ENCODE data around the gene SLC7A6OS.

DNA sequence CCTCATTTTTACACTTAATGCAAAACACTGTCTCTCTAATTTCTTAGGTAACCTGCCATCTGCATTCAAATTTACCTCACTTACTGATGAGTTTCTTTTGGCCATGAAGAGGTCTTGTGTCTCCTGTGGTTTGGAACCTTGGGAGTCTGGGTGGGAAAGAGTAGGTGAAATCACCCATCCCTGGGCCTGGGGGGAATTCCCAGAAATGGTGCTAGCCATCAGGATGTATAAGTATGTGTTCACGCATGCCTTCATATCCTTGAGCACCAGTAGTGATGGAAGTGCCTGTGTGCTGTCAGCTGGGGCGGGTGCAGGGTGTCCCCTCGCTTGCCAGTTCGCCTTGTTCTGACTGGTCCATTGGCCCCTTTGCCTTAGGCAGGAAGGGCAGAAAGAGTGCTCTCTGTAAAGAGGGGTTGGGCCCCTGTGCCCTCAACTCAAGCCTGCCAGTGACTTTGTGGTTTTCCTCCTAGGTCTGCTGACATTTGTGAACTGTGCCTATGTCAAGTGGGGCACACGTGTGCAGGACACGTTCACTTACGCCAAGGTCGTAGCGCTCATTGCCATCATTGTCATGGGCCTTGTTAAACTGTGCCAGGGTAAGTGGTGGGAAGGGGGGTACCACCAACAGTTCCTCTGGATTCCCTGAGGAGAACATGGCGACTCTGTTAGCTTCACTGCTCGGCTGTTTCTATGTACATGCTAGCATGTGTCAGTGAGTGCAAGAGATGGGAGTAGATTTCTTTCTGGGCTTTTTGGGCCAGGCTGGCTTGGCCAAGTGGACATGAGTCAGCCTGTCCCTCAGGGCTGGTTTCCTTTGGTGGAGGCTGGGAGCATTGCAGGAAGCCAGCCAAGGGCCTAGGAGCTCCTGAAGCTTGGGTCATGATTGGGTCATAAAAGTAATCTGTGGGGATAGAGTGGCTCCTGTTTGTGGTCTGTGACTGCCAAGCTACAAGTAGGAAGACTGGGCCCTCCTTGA lies 23.2 kb downstream of the SLC7A6OS start:
- TF ChIP-seq POLR2A (IDR thresholded peaks at IDR 0.05): no peak
- TF ChIP-seq EP300 (IDR thresholded peaks at IDR 0.05): no peak
- TF ChIP-seq, protein P1, sequence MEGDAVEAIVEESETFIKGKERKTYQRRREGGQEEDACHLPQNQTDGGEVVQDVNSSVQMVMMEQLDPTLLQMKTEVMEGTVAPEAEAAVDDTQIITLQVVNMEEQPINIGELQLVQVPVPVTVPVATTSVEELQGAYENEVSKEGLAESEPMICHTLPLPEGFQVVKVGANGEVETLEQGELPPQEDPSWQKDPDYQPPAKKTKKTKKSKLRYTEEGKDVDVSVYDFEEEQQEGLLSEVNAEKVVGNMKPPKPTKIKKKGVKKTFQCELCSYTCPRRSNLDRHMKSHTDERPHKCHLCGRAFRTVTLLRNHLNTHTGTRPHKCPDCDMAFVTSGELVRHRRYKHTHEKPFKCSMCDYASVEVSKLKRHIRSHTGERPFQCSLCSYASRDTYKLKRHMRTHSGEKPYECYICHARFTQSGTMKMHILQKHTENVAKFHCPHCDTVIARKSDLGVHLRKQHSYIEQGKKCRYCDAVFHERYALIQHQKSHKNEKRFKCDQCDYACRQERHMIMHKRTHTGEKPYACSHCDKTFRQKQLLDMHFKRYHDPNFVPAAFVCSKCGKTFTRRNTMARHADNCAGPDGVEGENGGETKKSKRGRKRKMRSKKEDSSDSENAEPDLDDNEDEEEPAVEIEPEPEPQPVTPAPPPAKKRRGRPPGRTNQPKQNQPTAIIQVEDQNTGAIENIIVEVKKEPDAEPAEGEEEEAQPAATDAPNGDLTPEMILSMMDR (IDR thresholded peaks at IDR 0.05): no peak
- TF ChIP-seq POLR2AphosphoS5 (IDR thresholded peaks at IDR 0.05): peak in 2 of 3 donors; percentile 18 to 59

Data from suprapubic skin (tissue), 4 donors.